Measurements from ENCODE around the gene B3GNT7.

DNA sequence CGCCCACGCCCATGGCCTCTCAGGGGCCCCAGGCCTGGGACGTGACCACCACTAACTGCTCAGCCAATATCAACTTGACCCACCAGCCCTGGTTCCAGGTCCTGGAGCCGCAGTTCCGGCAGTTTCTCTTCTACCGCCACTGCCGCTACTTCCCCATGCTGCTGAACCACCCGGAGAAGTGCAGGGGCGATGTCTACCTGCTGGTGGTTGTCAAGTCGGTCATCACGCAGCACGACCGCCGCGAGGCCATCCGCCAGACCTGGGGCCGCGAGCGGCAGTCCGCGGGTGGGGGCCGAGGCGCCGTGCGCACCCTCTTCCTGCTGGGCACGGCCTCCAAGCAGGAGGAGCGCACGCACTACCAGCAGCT, 2.4 kb downstream of the B3GNT7 start:
- TF ChIP-seq, protein P1, sequence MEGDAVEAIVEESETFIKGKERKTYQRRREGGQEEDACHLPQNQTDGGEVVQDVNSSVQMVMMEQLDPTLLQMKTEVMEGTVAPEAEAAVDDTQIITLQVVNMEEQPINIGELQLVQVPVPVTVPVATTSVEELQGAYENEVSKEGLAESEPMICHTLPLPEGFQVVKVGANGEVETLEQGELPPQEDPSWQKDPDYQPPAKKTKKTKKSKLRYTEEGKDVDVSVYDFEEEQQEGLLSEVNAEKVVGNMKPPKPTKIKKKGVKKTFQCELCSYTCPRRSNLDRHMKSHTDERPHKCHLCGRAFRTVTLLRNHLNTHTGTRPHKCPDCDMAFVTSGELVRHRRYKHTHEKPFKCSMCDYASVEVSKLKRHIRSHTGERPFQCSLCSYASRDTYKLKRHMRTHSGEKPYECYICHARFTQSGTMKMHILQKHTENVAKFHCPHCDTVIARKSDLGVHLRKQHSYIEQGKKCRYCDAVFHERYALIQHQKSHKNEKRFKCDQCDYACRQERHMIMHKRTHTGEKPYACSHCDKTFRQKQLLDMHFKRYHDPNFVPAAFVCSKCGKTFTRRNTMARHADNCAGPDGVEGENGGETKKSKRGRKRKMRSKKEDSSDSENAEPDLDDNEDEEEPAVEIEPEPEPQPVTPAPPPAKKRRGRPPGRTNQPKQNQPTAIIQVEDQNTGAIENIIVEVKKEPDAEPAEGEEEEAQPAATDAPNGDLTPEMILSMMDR (IDR thresholded peaks at IDR 0.05): no peak
- TF ChIP-seq POLR2AphosphoS5 (IDR thresholded peaks at IDR 0.05): no peak
- no peak for TF ChIP-seq EP300 (IDR thresholded peaks at IDR 0.05)
